ENCODE results near the gene SCN2A.

- TF ChIP-seq GATA2 (IDR thresholded peaks at IDR 0.05; ENCODE audit: low read depth, low read length), result no peak
- TF ChIP-seq GATA3 (IDR thresholded peaks at IDR 0.05; ENCODE audit: low read depth, low read length), result no peak
Observed at GRCh38 chr2:165295643-165296042, 56.4 kb downstream of the SCN2A start.

All from SH-SY5Y (cell line).